CD4-positive, alpha-beta T cell (primary cell): ENCODE results near the gene RNF167. TPM values are rescaled to one million over a fixed set of nuclear protein-coding genes. Genes with fewer than 3 reads are reported as not detected.

Experiments used
- ATAC-seq: fragments of 200-7000 bp; cut with Tn5 transposase; one replicate; pipeline ENCODE4 v1.10.0; 2022; ENCODE audit warnings: mild to moderate bottlenecking; ENCODE audit not compliant: poor library complexity
- CTCF ChIA-PET: fragments of 350-600 bp; sonication (Branson Sonifier 250); formaldehyde crosslinking; loops from one replicate; lab custom pipeline; 2021; ENCODE audit warnings: antibody characterized with exemption, inconsistent platforms; lab: Charles Lee
- POLR2A ChIA-PET: fragments of 350-600 bp; sonication (Branson Sonifier 250); formaldehyde crosslinking; loops from one replicate; lab custom pipeline; 2021; ENCODE audit warnings: antibody characterized with exemption, inconsistent platforms; lab: Charles Lee
- DNase-seq, 14 experiments: peaks; one replicate each; pipeline ENCODE4 v3.0.0-alpha.2; 2013 to 2020; ENCODE audit warnings: mixed read lengths in 2 of 14
- H3K27ac ChIP-seq, 2 donors: one replicate each; pipeline versions ENCODE4 v1.5.1 to v1.7.0; 2013; ENCODE audit warnings: low read length in 2 of 2, low read depth in 1 of 2, mild to moderate bottlenecking in 1 of 2
- H3K27me3 ChIP-seq, 2 experiments: 1 replicate in 1 of 2; 2 replicates in 1 of 2; pipeline versions ENCODE4 v1.6.1 to v1.7.0; 2013; ENCODE audit warnings: low read length in 2 of 2, control low read depth in 1 of 2, mild to moderate bottlenecking in 1 of 2, moderate library complexity in 1 of 2; ENCODE audit not compliant: insufficient read depth in 2 of 2, control insufficient read depth in 1 of 2
- H3K36me3 ChIP-seq: one replicate; pipeline ENCODE4 v1.6.1; 2013; ENCODE audit warnings: low read length, control low read depth; ENCODE audit not compliant: insufficient read depth
- H3K4me1 ChIP-seq: one replicate; pipeline ENCODE4 v1.6.1; 2013; ENCODE audit warnings: low read length, control low read depth; ENCODE audit not compliant: insufficient read depth
- H3K4me3 ChIP-seq: one replicate; pipeline ENCODE4 v1.5.1; 2013; ENCODE audit warnings: mild to moderate bottlenecking, low read length, moderate library complexity
- H3K9me3 ChIP-seq, 2 experiments: 1 replicate in 1 of 2; 2 replicates in 1 of 2; pipeline versions ENCODE4 v1.6.1 to v1.7.0; 2013; ENCODE audit warnings: low read length in 2 of 2, mild to moderate bottlenecking in 2 of 2, control low read depth in 1 of 2, moderate library complexity in 1 of 2; ENCODE audit not compliant: control insufficient read depth in 1 of 2, insufficient read depth in 1 of 2
- H3K27ac Mint-ChIP-seq: one replicate; pipeline ENCODE4 v1.8.0; 2020; ENCODE audit warnings: mixed read lengths
- H3K27me3 Mint-ChIP-seq: one replicate; pipeline ENCODE4 v1.8.0; 2021; ENCODE audit warnings: mixed read lengths
- H3K36me3 Mint-ChIP-seq: one replicate; pipeline ENCODE4 v1.8.0; 2021; ENCODE audit warnings: low read depth, mixed read lengths
- H3K4me1 Mint-ChIP-seq: one replicate; pipeline ENCODE4 v1.8.0; 2021; ENCODE audit warnings: low read depth, mixed read lengths
- H3K4me3 Mint-ChIP-seq: one replicate; pipeline ENCODE4 v1.8.0; 2020; ENCODE audit warnings: mild to moderate bottlenecking, mixed read lengths
- H3K9me3 Mint-ChIP-seq: one replicate; pipeline ENCODE4 v1.8.0; 2020; ENCODE audit warnings: mixed read lengths
- intact Hi-C, 2 experiments: fragments of 100-400 bp; cut with DNase I in 1 of 2; cut with micrococcal nuclease in 1 of 2; formaldehyde crosslinking; loops; one replicate each; pipeline versions ENCODE4 v1.15.1 to v1.9.0; 2023 to 2025; cut with DNase I, micrococcal nuclease
- microRNA-seq: library from miRNA; unstranded; fragments of <30 nt; microRNA quantifications from one replicate; pipeline ENCODE4 v1.2.0, GENCODE V29; 2021; ENCODE audit warnings: borderline microRNAs expressed, borderline replicate concordance
- total RNA-seq, 174 experiments: library from RNA in 2 of 174; stranded (reverse) in 2 of 174; gene quantifications; one replicate each; pipeline ENCODE4 v1.2.3 and lab custom pipeline; 2021 to 2026
- TF ChIP-seq, protein P1 (sequence below): fragments of 200-600 bp; IDR thresholded peaks from one replicate; pipeline ENCODE4 v1.8.0; 2022; ENCODE audit warnings: antibody characterized with exemption, mild to moderate bottlenecking

The RNF167 gene
- total RNA-seq, 2 experiments from 2014 or later = 59.3 to 62.8 TPM

DNA sequence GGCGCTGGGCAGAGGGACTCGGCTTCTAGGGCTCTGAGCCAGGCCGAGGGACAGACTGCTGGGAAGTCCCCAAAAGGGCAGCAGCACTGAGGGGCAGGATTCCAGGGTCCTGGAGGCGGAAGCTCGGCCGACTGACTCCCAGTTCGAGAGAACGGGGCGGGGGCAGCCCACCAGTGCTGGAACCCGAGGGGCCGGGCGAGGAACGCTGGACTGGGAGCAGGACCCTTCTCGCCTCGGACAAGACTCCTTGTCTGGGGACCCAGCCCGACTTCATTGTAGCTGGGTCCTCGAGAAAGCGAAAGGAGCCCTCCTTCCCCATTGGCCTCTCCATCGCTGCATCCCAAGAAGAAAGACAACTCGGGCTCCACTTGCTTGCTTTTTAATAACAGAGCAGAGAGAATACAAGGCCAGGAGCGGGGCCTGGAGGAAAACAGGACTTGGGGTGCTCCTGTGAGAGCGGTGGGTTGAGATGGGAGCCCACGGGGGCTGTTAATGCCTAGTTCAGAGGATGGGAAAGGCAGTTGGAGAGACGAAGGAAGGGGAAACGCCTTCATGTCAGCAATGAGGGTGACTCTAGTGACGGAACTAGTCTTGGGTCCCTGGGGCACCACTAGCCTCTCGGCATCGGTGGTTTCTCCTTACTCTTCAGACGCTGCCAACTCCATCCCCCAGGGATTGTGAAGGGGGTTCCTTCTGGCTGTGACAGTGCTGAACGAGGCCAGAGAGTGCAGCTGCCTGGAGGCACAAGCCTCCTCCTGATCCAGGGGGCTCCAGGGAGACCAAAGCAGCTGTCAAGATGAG is 47.9 kb downstream of the RNF167 start:
- CTCF ChIA-PET = interaction anchor here (1.4 to 2.3 kb wide), 8 partner anchors 10 to 87 kb away, joined by 3 to 12 read pairs (median 4); partner anchors contain the start of genes CHRNE, INCA1, KIF1C and RNF167
- H3K27ac Mint-ChIP-seq = peak overlapping the region; percentile 87
- H3K27ac ChIP-seq = peak overlapping the region; percentile 90 to 92
- TF ChIP-seq, protein P1, sequence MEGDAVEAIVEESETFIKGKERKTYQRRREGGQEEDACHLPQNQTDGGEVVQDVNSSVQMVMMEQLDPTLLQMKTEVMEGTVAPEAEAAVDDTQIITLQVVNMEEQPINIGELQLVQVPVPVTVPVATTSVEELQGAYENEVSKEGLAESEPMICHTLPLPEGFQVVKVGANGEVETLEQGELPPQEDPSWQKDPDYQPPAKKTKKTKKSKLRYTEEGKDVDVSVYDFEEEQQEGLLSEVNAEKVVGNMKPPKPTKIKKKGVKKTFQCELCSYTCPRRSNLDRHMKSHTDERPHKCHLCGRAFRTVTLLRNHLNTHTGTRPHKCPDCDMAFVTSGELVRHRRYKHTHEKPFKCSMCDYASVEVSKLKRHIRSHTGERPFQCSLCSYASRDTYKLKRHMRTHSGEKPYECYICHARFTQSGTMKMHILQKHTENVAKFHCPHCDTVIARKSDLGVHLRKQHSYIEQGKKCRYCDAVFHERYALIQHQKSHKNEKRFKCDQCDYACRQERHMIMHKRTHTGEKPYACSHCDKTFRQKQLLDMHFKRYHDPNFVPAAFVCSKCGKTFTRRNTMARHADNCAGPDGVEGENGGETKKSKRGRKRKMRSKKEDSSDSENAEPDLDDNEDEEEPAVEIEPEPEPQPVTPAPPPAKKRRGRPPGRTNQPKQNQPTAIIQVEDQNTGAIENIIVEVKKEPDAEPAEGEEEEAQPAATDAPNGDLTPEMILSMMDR = no peak
- H3K36me3 ChIP-seq = peaks cover 8% of the 10 kb centered on the region
- H3K27me3 ChIP-seq = no peaks in the 10 kb centered on the region
- peaks cover 33% of the 10 kb centered on the region for H3K36me3 Mint-ChIP-seq
- ATAC-seq (peak; percentile 22), DNase-seq (no peak)
- intact Hi-C loops = loop anchor here (1.0 to 10.0 kb wide), 6 partner anchors 9 to 207 kb away; partner anchors contain the start of genes INCA1 (in 1 of the 2), KIF1C (in 1 of the 2), RNF167 (in 1 of the 2) and SLC25A11 (in 1 of the 2)
- H3K4me3 ChIP-seq = peak overlapping the region; percentile 99
- no peaks in the 10 kb centered on the region for H3K27me3 Mint-ChIP-seq
- H3K9me3 ChIP-seq = no peaks in the 10 kb centered on the region
- POLR2A ChIA-PET = interaction anchor here (0.6 to 4.1 kb wide), 13 partner anchors 8 to 88 kb away, joined by 3 to 50 read pairs (median 6); partner anchors contain the start of genes C17orf107, INCA1, KIF1C and RNF167
- H3K4me1 Mint-ChIP-seq = peaks cover 40% of the 10 kb centered on the region
- peak overlapping the region; percentile 94 for H3K4me3 Mint-ChIP-seq
- peaks cover 36% of the 10 kb centered on the region for H3K4me1 ChIP-seq
- no peaks in the 10 kb centered on the region for H3K9me3 Mint-ChIP-seq

DNA sequence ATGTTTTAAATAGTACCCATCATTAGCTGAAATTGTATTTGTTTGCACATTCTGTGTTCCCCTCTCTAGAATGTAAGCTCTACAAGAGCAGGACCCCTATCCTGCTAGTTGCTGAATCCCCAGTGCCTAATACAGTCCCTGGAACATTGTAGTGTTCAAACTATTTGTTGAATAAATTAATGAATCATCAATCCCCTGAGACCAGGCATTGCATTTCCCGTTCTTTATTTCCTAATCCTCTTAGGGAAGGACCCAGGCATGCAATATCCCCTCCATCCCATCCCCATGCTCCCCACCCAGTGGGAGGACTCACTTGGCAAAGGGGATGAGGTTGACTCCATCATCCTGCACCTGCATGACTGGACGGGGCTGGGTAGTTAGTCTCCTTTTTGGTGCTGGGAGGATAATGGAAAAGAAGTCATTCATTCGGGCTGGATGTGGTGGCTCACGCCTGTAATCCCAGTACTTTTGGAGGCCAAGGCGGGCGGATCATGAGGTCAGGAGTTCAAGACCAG is 54.1 kb downstream of the RNF167 start:
- ChIA-PET CTCF (interaction anchor here (0.7 kb wide), 1 partner anchor 91 kb away, joined by 3 read pairs; no protein-coding TSS in a partner anchor), POLR2A (no interaction called here)
- no peak overlapping the region for H3K4me3 Mint-ChIP-seq
- TF ChIP-seq, protein P1 = no peak
- Histone ChIP-seq H3K4me3 (no peak overlapping the region), H3K27ac (no peak overlapping the region), H3K27me3 (no peaks in the 10 kb centered on the region), H3K4me1 (peaks cover 23% of the 10 kb centered on the region), H3K36me3 (no peaks in the 10 kb centered on the region), H3K9me3 (no peaks in the 10 kb centered on the region)
- DNase-seq (no peak), ATAC-seq (no peak)
- no peaks in the 10 kb centered on the region for H3K9me3 Mint-ChIP-seq
- no peaks in the 10 kb centered on the region for H3K27me3 Mint-ChIP-seq
- no peak overlapping the region for H3K27ac Mint-ChIP-seq
- H3K36me3 Mint-ChIP-seq = peaks cover 8% of the 10 kb centered on the region
- H3K4me1 Mint-ChIP-seq = peaks cover 28% of the 10 kb centered on the region
- intact Hi-C loops = no loop called here

Small RNA genes within 50 kb of the gene (microRNA-seq; reads per million reads assigned to microRNA genes)
- gene MIR6864 = not detected
- gene MIR6865 = not detected

Other genes starting within 250 kb of the RNF167 start
- 10 to 100 TPM; 34.1 to 37.2 TPM for gene PELP1, start 236.1 kb upstream of the RNF167 start, total RNA-seq
- 100 to 1,000 TPM; 210 to 220 TPM for gene ARRB2, start 229.6 kb upstream of the RNF167 start, total RNA-seq
- 1 to 10 TPM; 2.3 to 3.0 TPM for gene MED11, start 208.8 kb upstream of the RNF167 start, total RNA-seq
- 1 to 10 TPM; 3.1 to 3.3 TPM for gene ZMYND15, start 200.4 kb upstream of the RNF167 start, total RNA-seq
- gene CXCL16, start 200.3 kb upstream of the RNF167 start, total RNA-seq = 10 to 100 TPM; 24.8 to 25.8 TPM
- gene TM4SF5, start 168.4 kb upstream of the RNF167 start, total RNA-seq = not detected
- not detected for gene VMO1, start 153.9 kb upstream of the RNF167 start, total RNA-seq
- not detected for gene GLTPD2, start 151.3 kb upstream of the RNF167 start, total RNA-seq
- gene PSMB6, start 144.1 kb upstream of the RNF167 start, total RNA-seq = 10 to 100 TPM; 44.3 to 52.7 TPM
- gene PLD2, start 133.1 kb upstream of the RNF167 start, total RNA-seq = 10 to 100 TPM; 10.2 to 10.7 TPM
- gene MINK1, start 106.9 kb upstream of the RNF167 start, total RNA-seq = 100 to 1,000 TPM; 163 to 171 TPM
- 10 to 100 TPM; 28.9 to 30.5 TPM for gene C17orf107, start 40.7 kb upstream of the RNF167 start, total RNA-seq
- gene CHRNE, start 37.2 kb upstream of the RNF167 start, total RNA-seq = 1 to 10 TPM; 3.2 to 3.7 TPM
- gene GP1BA, start 8.0 kb upstream of the RNF167 start, total RNA-seq = not detected
- 10 to 100 TPM; 20.8 to 21.9 TPM for gene SLC25A11, start 222 bp upstream of the RNF167 start, total RNA-seq
- 100 to 1,000 TPM; 349 to 362 TPM for gene PFN1, start 8.3 kb downstream of the RNF167 start, total RNA-seq
- gene ENO3, start 10.9 kb downstream of the RNF167 start, total RNA-seq = 10 to 100 TPM; 17.2 to 20.5 TPM
- 10 to 100 TPM; 30.2 to 30.9 TPM for gene SPAG7, start 27.5 kb downstream of the RNF167 start, total RNA-seq
- gene CAMTA2, start 47.4 kb downstream of the RNF167 start, total RNA-seq = 10 to 100 TPM; 41.6 to 51.3 TPM
- under 1 TPM in 1 of 2 experiments, not detected in 1; 0.19 TPM for gene INCA1, start 57.3 kb downstream of the RNF167 start, total RNA-seq
- gene KIF1C, start 57.7 kb downstream of the RNF167 start, total RNA-seq = 10 to 100 TPM; 10.2 to 12.2 TPM
- gene SLC52A1, start 95.2 kb downstream of the RNF167 start, total RNA-seq = under 1 TPM in 1 of 2 experiments, not detected in 1; 0.17 TPM
- gene ZFP3, start 138.2 kb downstream of the RNF167 start, total RNA-seq = 1 to 10 TPM; 2.4 TPM
- 1 to 10 TPM; 2.1 to 3.6 TPM for gene ZNF232, start 171.6 kb downstream of the RNF167 start, total RNA-seq
- under 1 TPM; 0.05 to 0.08 TPM for gene USP6, start 175.8 kb downstream of the RNF167 start, total RNA-seq